ENCODE data around the gene PADI1. TPM values are rescaled to one million over a fixed set of nuclear protein-coding genes. Genes with fewer than 3 reads are reported as not detected.

PADI1 gene
- polyA plus RNA-seq, 1 of the 3 experiments (the other 2 are of a cell fraction): 0.26 TPM

- TF ChIP-seq FOXM1 (IDR thresholded peaks at IDR 0.05; ENCODE audit: low read depth) (peak; percentile 28; the same call in 1 of the 2 replicates), USF1 (IDR thresholded peaks at IDR 0.05; ENCODE audit: borderline replicate concordance, low read depth) (peak; percentile 25; the same call in 1 of the 2 replicates), RXRA (IDR thresholded peaks at IDR 0.05; ENCODE audit: borderline replicate concordance, low read depth) (no peak; the same call in 1 of the 2 replicates), TEAD4 (IDR thresholded peaks at IDR 0.05; ENCODE audit: borderline replicate concordance, insufficient read depth) (peak; percentile 85), RCOR1 (IDR thresholded peaks at IDR 0.05; ENCODE audit: low read length) (no peak), REST (IDR thresholded peaks at IDR 0.05; ENCODE audit: low read depth, low read length) (0 out of 2 replicates have a peak, but pooled peaks have one; percentile 58), CTCF (IDR thresholded peaks at IDR 0.05) (no peak), TCF12 (IDR thresholded peaks at IDR 0.05) (peak; percentile 83), GATA2 (CRISPR knock-in tag; IDR thresholded peaks at IDR 0.05) (no peak), POLR2AphosphoS5 (IDR thresholded peaks at IDR 0.05; ENCODE audit: low read depth, low read length) (peak; percentile 54)
Measured at GRCh38 chr1:17190010-17190995, 14.6 kb upstream of the PADI1 start (continued).

- Histone ChIP-seq H2AFZ (ENCODE audit: low read depth) (no peak overlapping the region), H4K20me1 (ENCODE audit: insufficient read depth) (no peaks in the 10 kb centered on the region), H3K4me3 (ENCODE audit: low read depth in 2 of 2, low read length in 1 of 2) (no peak overlapping the region), H3K27me3 (ENCODE audit: insufficient read depth) (no peaks in the 10 kb centered on the region), H3K9me3 (no peaks in the 10 kb centered on the region), H3K36me3 (replicated peaks in 1 of 2; ENCODE audit: control insufficient read depth in 1 of 2, insufficient read depth in 2 of 2, low read length in 1 of 2) (no peaks in the 10 kb centered on the region), H3K9me2 (no peaks in the 10 kb centered on the region), H3K79me2 (ENCODE audit: insufficient read depth) (no peaks in the 10 kb centered on the region), H3K4me1 (ENCODE audit: control insufficient read depth in 1 of 2, insufficient read depth in 2 of 2, low read depth in 1 of 2, low read length in 1 of 2) (peaks cover 10 to 16% of the 10 kb centered on the region in 2 experiments; a peak in 3 of 4 replicates), H3K4me2 (no peak overlapping the region), H3K9ac (no peak overlapping the region), H3K27ac (ENCODE audit: low read depth in 2 of 2, low read length in 1 of 2) (no peak overlapping the region), H3F3A (replicated peaks; ENCODE audit: insufficient read depth) (no peaks in the 10 kb centered on the region)
- CTCF ChIA-PET: interaction anchor here (1.4 to 2.2 kb wide), 3 partner anchors 12 to 45 kb away, joined by 4 to 7 read pairs (median 4); partner anchors contain the start of gene PADI1
- no peak for DNase-seq
- 91% methylated on average over 4 of the region's 4 CpGs for WGBS (ENCODE audit: low lambda C conversion rate)
- POLR2A ChIA-PET: no interaction called here
- TF ChIP-seq SIN3A (IDR thresholded peaks at IDR 0.05; ENCODE audit: borderline replicate concordance, low read depth, low read length) (no peak), NFIC (IDR thresholded peaks at IDR 0.05; ENCODE audit: borderline replicate concordance) (no peak), RXRA (IDR thresholded peaks at IDR 0.05; ENCODE audit: borderline replicate concordance, low read depth) (no peak), FOXJ3 (CRISPR knock-in tag; IDR thresholded peaks at IDR 0.05) (no peak), TAF1 (IDR thresholded peaks at IDR 0.05; ENCODE audit: borderline replicate concordance, low read depth, low read length) (no peak), MEF2A (IDR thresholded peaks at IDR 0.05; ENCODE audit: borderline replicate concordance, low read depth) (no peak), TCF12 (IDR thresholded peaks at IDR 0.05) (no peak), FOSL2 (IDR thresholded peaks at IDR 0.05; ENCODE audit: borderline replicate concordance, low read depth) (no peak), REST (IDR thresholded peaks at IDR 0.05; ENCODE audit: low read depth, low read length) (no peak), MAX (IDR thresholded peaks at IDR 0.05; ENCODE audit: low read depth) (no peak), POLR2AphosphoS5 (IDR thresholded peaks at IDR 0.05; ENCODE audit: low read depth, low read length) (no peak), GATA2 (CRISPR knock-in tag; IDR thresholded peaks at IDR 0.05) (no peak), RCOR1 (IDR thresholded peaks at IDR 0.05; ENCODE audit: low read length) (no peak)
Measured at GRCh38 chr1:17191990-17192242, 13.0 kb upstream of the PADI1 start.

Measured in SK-N-SH (cell line).